HT-29 (cell line): ENCODE measurements around the gene HEPACAM. TPM values are rescaled to one million over a fixed set of nuclear protein-coding genes. Genes with fewer than 3 reads are reported as not detected.

Source experiments
- DNase-seq: peaks from one replicate; pipeline ENCODE4 v3.0.0-alpha.2; 2015; ENCODE audit warnings: low spot score
- total RNA-seq: library from RNA; depleted of rRNA; stranded (reverse); fragments of >200 nt; shearing (Covaris generic); gene quantifications from 2 replicates; pipeline ENCODE4 v1.2.3, GENCODE V29; 2014

Gene HEPACAM
- total RNA-seq, 1 experiment from 2014 or later: not detected

GRCh38 chr11:124886476-124886875 is 49.4 kb downstream of the HEPACAM start:
- DNase-seq: no peak

- DNase-seq: no peak
Observed at GRCh38 chr11:124884869-124885479, 50.9 kb downstream of the HEPACAM start.

GRCh38 chr11:124884340-124884739 is 51.5 kb downstream of the HEPACAM start:
- no peak for DNase-seq

GRCh38 chr11:124882339-124883071 is 53.3 kb downstream of the HEPACAM start:
- DNase-seq: no peak

GRCh38 chr11:124880958-124881357 is 54.9 kb downstream of the HEPACAM start:
- no peak for DNase-seq

GRCh38 chr11:124880290-124880611 is 55.6 kb downstream of the HEPACAM start:
- no peak for DNase-seq

- no peak for DNase-seq
Observed at GRCh38 chr11:124879493-124880289, 56.2 kb downstream of the HEPACAM start.

- no peak for DNase-seq
Observed at GRCh38 chr11:124878759-124879492, 56.9 kb downstream of the HEPACAM start.

- no peak for DNase-seq
Observed at GRCh38 chr11:124877910-124878758, 57.7 kb downstream of the HEPACAM start.

- DNase-seq: no peak
Observed at GRCh38 chr11:124877631-124877909, 58.3 kb downstream of the HEPACAM start.

GRCh38 chr11:124876818-124877630 is 58.8 kb downstream of the HEPACAM start:
- DNase-seq: no peak

GRCh38 chr11:124875943-124876817 is 59.7 kb downstream of the HEPACAM start:
- DNase-seq: peak; percentile 86

GRCh38 chr11:124875401-124875800 is 60.4 kb downstream of the HEPACAM start:
- DNase-seq: no peak

- DNase-seq: no peak
Observed at GRCh38 chr11:124874571-124875255, 61.1 kb downstream of the HEPACAM start.

- DNase-seq: no peak
Observed at GRCh38 chr11:124873951-124874350, 61.9 kb downstream of the HEPACAM start.

GRCh38 chr11:124872741-124873140 is 63.1 kb downstream of the HEPACAM start:
- no peak for DNase-seq

GRCh38 chr11:124872280-124872679 is 63.6 kb downstream of the HEPACAM start:
- DNase-seq: no peak

- DNase-seq: no peak
Observed at GRCh38 chr11:124870430-124870829, 65.4 kb downstream of the HEPACAM start.
